GM12872 (cell line): ENCODE measurements around the gene TRPC4.

Experiments used
- TF ChIP-seq, protein P1 (sequence below): IDR thresholded peaks from 3 replicates; pipeline ENCODE4 v1.5.1; 2011; ENCODE audit warnings: low read depth, mild to moderate bottlenecking, low read length, moderate library complexity; ENCODE audit not compliant: insufficient read depth

The TRPC4 gene

DNA sequence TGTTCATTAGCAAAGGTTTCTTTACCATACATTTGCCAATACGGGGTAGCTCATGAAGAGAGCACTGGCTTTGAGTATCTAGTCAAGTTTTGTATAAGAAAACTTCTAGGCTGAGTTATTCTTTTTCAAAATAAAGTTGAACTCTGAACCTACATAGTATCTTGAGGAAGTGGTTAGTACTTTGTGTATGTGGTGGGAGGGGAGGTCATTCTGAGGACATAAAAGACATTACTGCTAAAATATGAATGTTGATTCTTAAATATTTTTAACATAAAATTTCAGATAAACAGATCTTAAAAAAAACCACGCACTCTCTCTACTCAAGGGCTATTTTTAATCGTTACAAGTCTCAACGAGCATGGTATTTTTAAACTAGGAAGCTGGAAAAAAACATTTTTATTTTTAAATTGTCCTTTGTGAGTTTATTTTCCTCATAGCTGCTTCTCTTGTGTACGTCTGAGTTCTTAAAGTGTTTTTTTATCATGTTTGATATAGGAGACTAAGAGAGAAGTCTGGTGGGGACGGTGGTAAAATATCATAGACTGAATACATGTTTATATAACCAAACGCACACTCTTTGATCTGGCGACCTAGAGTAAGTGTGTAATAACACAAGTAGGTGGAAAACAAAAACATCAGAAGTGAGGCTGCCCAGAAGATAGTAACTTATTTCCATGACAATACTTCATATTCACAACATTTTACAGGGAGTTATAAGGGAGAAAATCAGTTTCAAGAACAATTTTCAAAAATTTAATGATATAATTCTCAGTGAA, 153.0 kb downstream of the TRPC4 start:
- TF ChIP-seq, protein P1, sequence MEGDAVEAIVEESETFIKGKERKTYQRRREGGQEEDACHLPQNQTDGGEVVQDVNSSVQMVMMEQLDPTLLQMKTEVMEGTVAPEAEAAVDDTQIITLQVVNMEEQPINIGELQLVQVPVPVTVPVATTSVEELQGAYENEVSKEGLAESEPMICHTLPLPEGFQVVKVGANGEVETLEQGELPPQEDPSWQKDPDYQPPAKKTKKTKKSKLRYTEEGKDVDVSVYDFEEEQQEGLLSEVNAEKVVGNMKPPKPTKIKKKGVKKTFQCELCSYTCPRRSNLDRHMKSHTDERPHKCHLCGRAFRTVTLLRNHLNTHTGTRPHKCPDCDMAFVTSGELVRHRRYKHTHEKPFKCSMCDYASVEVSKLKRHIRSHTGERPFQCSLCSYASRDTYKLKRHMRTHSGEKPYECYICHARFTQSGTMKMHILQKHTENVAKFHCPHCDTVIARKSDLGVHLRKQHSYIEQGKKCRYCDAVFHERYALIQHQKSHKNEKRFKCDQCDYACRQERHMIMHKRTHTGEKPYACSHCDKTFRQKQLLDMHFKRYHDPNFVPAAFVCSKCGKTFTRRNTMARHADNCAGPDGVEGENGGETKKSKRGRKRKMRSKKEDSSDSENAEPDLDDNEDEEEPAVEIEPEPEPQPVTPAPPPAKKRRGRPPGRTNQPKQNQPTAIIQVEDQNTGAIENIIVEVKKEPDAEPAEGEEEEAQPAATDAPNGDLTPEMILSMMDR = no peak

DNA sequence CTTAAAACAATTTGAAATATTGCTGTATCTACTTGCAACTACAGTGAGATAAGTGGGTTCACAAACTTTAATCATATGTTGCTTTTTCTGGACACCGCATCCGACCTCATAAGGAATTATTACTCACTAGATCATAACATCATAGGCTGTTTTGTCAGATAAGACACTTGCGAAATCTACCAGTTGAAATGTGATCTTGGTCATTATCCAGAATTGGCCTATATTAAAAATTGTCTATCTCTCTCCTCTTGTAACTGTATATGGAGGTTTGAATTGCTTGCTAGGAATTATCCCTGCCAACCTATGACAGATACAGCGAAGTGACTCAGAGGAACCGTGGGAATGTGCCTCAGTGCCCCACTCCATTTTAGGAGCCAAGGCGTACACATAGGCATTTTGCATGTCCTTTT, 154.0 kb downstream of the TRPC4 start:
- TF ChIP-seq, protein P1 = no peak

DNA sequence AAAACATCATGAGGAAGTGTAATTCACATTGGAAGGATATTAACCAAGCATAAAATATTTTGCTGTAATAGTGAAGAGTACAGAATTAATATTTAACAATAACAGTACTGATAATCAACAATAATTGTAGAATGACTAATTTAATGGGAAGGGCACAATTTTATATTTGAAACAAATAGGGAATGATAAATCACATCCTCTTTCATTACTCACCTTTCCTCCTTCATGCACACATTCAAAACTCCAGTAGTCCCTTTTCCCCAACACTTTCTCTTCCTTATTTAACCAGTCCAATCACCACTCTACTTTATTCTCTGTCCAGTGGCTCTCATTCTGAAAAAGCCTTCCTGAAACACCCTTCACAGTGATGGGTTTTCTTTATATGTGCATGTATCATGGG, 160.3 kb downstream of the TRPC4 start:
- TF ChIP-seq, protein P1 = no peak

DNA sequence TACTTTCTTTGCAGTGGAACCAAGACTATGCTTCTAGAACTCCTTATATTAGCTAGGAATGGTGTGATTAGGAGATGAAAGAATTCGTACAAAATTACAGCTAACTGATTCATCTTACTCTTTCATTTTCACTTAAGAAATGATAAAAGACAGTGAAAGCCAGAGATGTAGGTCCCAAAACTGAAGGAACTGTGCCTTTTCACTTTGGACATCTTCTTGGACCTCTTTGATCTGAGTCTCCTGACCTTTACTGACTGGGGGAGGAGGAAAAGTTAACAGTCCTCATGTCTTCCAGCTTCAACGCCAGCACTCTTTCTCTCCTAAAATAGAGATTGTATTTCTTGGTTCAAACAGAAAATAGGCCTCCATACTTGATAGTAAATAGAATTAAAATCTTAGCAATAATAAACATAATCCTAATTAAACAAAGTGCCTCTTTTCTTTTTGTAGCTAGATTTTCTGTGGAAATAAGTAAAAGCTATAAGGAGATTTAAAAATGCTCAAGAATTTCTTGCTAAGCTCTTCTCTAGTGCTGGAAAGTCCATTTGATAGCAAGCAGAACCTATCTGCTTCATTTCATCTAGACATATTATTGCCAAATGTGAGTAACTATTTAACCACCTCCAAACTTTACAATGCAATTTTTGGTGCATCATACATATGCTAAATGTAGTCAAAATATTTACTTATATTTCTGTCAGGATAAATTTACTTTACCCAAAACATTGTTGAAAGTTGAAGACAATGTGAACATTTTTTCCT, 161.7 kb downstream of the TRPC4 start:
- TF ChIP-seq, protein P1 = no peak

DNA sequence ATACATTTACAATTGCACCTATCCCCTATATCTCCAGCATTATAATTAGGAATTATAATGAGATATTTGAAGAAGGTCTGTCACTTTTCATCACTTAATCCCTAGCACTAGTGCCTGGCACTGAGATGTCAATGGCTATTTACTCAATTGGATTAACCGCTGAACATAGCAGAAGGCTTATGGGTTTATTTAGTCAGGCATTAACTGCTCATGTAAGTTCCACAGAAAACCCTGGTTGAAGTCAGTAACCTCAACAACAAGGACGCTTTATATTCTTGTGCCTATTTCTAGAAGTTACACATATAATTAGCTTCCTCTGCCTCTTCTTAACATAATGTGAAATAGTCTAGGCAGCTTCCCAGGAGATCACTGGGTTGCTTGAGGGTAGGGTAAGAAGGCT, 163.5 kb downstream of the TRPC4 start:
- TF ChIP-seq, protein P1 = no peak

DNA sequence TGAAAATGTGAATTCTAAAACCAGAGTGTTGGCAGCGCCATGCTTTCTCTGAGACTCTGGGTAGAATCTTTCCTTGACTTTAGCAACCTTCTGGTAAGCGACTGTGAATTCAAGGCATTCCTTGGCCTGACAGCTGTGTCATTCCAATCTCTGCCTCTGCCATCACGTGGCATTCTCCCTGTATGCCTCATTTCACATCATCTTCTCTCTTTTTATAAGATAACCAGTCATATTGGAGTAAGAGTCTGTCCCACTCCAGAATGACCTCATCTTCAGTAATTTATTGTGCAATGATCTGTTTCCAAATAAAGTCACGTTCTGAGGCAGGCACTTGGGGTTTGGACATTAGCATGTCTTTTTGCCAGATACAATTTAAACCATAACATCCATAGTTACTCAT, 167.6 kb downstream of the TRPC4 start:
- TF ChIP-seq, protein P1 = no peak

DNA sequence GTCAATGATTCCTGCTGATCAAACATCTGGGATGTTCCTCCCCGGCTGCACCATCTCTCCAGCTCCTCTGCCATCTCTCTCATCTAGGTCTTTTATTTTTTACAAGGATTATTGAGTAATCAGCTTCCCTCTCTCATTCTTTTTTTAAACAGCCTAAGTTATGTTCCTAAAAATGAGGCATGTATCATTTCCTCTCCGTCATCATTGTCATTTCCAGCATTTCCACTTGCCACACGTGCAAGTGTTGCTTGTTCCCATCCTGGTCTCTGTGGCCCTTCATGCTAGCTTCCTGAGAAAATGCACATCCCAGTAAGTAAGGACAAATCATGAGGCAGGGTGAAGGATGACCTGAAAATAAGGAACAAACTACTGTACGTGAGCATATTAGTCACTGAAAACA, 168.3 kb downstream of the TRPC4 start:
- TF ChIP-seq, protein P1 = no peak
